22Rv1 (cell line): Measurements from ENCODE around the gene SCYGR1.

Experiments used
- CTCF ChIP-seq: fragments of 450-650 bp; IDR thresholded peaks from 2 replicates; pipeline ENCODE4 v1.5.1; 2017; ENCODE audit warnings: mild to moderate bottlenecking
- ZFX ChIP-seq: fragments of 450-650 bp; IDR thresholded peaks from 2 replicates; pipeline ENCODE4 v1.6.1; 2017; ENCODE audit warnings: antibody characterized with exemption, borderline replicate concordance

GRCh38 chr2:227420087-227421052 lies 32.6 kb upstream of the SCYGR1 start:
- no peak for TF ChIP-seq CTCF
- no peak for TF ChIP-seq ZFX
